Prostate gland (tissue), 2 donors: ENCODE data around the gene MKNK1.

Experiments
- CTCF ChIP-seq, 4 experiments: fragments of 200-600 bp in 2 of 4; fragments of 450-650 bp in 2 of 4; sonication (generic) in 2 of 4; IDR thresholded peaks; 1 replicate in 3 of 4; 2 replicates in 1 of 4; pipeline ENCODE4 v1.5.1; 2016 to 2019; ENCODE audit warnings: antibody characterized with exemption in 4 of 4, mild to moderate bottlenecking in 2 of 4, moderate library complexity in 2 of 4
- POLR2AphosphoS5 ChIP-seq: sonication (generic); formaldehyde crosslinking; IDR thresholded peaks from one replicate; pipeline ENCODE4 v1.6.1; 2017; ENCODE audit warnings: antibody characterized with exemption

- TF ChIP-seq CTCF (IDR thresholded peaks at IDR 0.05) (no peak), POLR2AphosphoS5 (no peak)
Measured at GRCh38 chr1:46621930-46622329, 17.9 kb upstream of the MKNK1 start.
